ENCODE results near the gene NUPR1.

GRCh38 chr16:28575446-28576109 lies 36.8 kb upstream of the NUPR1 start:
- no peak for TF ChIP-seq EP300 (IDR thresholded peaks at IDR 0.05; ENCODE audit: borderline replicate concordance)
- no peak for TF ChIP-seq MAX (IDR thresholded peaks at IDR 0.05)
- no peak for TF ChIP-seq YY1 (IDR thresholded peaks at IDR 0.05; ENCODE audit: low read depth)
- no peak for TF ChIP-seq TAF1 (IDR thresholded peaks at IDR 0.05; ENCODE audit: low read depth)
